ENCODE measurements around the gene NRP2. TPM values are rescaled to one million over a fixed set of nuclear protein-coding genes. Genes with fewer than 3 reads are reported as not detected.

NRP2 gene
- polyA plus RNA-seq, 1 experiment = 114 TPM

DNA sequence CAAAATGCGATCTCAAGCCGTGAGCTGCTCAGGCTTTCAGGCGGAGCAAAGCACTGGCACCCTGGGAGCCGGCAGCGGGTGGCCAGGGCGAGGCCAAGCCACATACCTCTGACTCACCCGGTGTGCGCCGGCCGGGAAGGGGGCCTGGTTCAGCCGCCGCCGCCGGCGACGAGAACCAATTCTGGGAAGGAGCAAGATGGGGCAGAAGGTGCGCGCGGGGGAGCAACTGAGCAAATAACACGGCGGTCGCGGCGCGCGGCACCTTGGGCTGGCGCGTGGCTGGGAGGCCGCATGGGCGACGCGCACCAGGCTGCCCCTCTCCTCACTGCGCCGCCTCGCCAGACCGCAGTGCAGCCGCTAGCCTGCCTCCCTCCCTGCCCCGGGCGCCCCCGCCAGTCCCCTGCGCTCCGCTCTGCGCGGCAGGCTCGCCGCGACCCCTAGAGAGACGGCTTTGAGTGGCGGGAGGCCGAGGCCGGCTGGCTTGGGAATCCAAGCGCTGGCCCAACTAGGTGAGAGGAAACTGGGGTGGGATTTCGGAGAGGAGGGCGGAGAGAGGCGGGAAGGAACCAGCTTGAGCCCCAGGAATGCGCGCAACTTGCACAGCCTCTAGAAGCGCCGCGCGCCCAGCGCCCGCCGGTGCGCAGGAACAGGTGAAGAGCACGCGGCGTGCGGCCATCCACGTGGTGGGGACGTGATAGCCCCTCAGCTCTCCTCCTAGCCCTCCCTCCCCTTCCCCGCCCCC lies 3.2 kb downstream of the NRP2 start:
- no peak for DNase-seq (ENCODE audit: low read depth, low spot score)
- Histone ChIP-seq H3K27ac (ENCODE audit: low read depth, low read length) (peak overlapping the region; percentile 71), H3K27me3 (ENCODE audit: control insufficient read depth, insufficient read depth, low read length) (no peaks in the 10 kb centered on the region), H3K9me3 (ENCODE audit: control insufficient read depth, insufficient read depth, low read length) (no peaks in the 10 kb centered on the region; the same call in 1 of the 2 replicates), H3K4me3 (ENCODE audit: low read depth, low read length) (peak overlapping the region; percentile 70)
- ChIA-PET CTCF (interaction anchor here (0.9 to 1.1 kb wide), 2 partner anchors 33 to 241 kb away, joined by 3 to 4 read pairs; no protein-coding TSS in a partner anchor), POLR2A (interaction anchor here (1.1 to 1.4 kb wide), 3 partner anchors 10 to 46 kb away, joined by 3 to 9 read pairs (median 6); no protein-coding TSS in a partner anchor)
- no peak for TF ChIP-seq CTCF (IDR thresholded peaks at IDR 0.05; ENCODE audit: low read depth, low read length)

DNA sequence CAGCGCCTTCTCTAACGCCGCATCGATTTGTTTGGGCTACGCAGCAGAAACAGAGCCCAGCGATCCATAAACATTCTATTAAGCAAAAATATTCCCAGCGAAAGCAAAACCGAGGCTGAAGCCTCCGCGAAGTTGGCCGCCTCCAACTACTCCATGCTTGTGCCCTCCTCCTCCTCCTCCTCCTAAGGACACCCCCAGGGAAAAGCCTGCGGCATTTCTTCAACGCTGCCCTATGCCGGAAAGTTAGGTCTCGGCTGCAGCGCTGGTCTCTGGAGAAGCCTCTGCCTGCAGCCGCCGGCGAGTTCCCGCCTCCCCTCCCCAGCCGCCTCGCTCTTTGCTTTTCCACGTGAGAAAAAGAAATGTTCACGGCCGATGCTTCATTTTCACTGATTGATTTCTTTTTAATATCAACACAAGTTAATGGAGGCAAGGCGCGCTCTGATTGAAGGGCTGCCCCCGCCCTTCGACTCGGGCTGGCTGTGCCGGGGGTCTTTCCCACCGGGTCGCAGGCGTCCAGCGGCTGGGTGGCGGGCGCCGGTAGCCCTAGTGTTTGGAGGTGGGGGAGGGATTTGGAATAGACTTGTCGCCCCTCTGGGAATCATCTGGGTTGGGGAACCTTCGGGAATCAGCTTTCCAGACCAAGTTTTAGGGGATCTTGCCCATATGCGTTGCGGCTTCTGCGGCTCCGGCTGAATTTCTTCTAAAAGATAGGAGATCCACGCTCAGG lies 3.9 kb downstream of the NRP2 start:
- POLR2A ChIA-PET = interaction anchor here (1.1 to 1.4 kb wide), 3 partner anchors 10 to 45 kb away, joined by 3 to 9 read pairs (median 6); no protein-coding TSS in a partner anchor
- CTCF ChIA-PET = interaction anchor here (0.9 to 1.1 kb wide), 3 partner anchors 32 to 240 kb away, joined by 3 to 4 read pairs (median 4); no protein-coding TSS in a partner anchor
- no peak for TF ChIP-seq CTCF (IDR thresholded peaks at IDR 0.05; ENCODE audit: low read depth, low read length)
- DNase-seq (ENCODE audit: low read depth, low spot score) = no peak
- Histone ChIP-seq H3K9me3 (ENCODE audit: control insufficient read depth, insufficient read depth, low read length) (no peaks in the 10 kb centered on the region; the same call in 1 of the 2 replicates), H3K27me3 (ENCODE audit: control insufficient read depth, insufficient read depth, low read length) (no peaks in the 10 kb centered on the region), H3K27ac (ENCODE audit: low read depth, low read length) (peak overlapping the region; percentile 47), H3K4me3 (ENCODE audit: low read depth, low read length) (peak overlapping the region; percentile 70)

- no peaks in the 10 kb centered on the region for H3K27me3 ChIP-seq (ENCODE audit: control insufficient read depth, insufficient read depth, low read length)
- no peak for DNase-seq (ENCODE audit: low read depth, low spot score)
- H3K4me3 ChIP-seq (ENCODE audit: low read depth, low read length) = peak overlapping the region; percentile 70
- peak; percentile 49 for TF ChIP-seq CTCF (IDR thresholded peaks at IDR 0.05; ENCODE audit: low read depth, low read length)
- POLR2A ChIA-PET = interaction anchor here (0.6 kb wide), 1 partner anchor 37 kb away, joined by 6 read pairs; no protein-coding TSS in a partner anchor
- H3K27ac ChIP-seq (ENCODE audit: low read depth, low read length) = no peak overlapping the region
- H3K9me3 ChIP-seq (ENCODE audit: control insufficient read depth, insufficient read depth, low read length) = no peaks in the 10 kb centered on the region; the same call in 1 of the 2 replicates
- CTCF ChIA-PET = interaction anchor here (0.8 to 2.5 kb wide), 4 partner anchors 46 to 239 kb away, joined by 3 to 9 read pairs (median 4); no protein-coding TSS in a partner anchor
Observed at GRCh38 chr2:205686783-205687640, 4.7 kb downstream of the NRP2 start.

DNA sequence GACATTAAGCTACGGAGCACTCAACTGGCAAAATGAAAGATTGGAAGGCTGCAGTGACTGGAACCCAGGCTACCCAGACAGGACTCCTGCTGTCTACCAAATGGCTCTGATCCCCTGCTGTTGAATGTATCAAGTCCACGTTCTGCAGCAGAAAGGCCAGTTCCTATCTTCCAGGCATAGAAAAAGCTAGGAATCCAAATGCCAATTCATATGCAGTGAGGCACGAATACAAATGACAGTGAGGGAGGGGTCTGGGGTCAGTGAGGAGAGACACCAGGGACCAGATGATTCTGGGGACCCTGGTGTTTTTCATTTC lies 5.3 kb downstream of the NRP2 start:
- TF ChIP-seq CTCF (IDR thresholded peaks at IDR 0.05; ENCODE audit: low read depth, low read length) = no peak
- CTCF ChIA-PET = interaction anchor here (0.8 to 2.5 kb wide), 5 partner anchors 13 to 1427 kb away, joined by 3 to 9 read pairs (median 4); no protein-coding TSS in a partner anchor
- H3K27me3 ChIP-seq (ENCODE audit: control insufficient read depth, insufficient read depth, low read length) = no peaks in the 10 kb centered on the region
- no peak for DNase-seq (ENCODE audit: low read depth, low spot score)
- POLR2A ChIA-PET = interaction anchor here (0.6 kb wide), 1 partner anchor 37 kb away, joined by 6 read pairs; no protein-coding TSS in a partner anchor
- no peak overlapping the region for H3K27ac ChIP-seq (ENCODE audit: low read depth, low read length)
- no peak overlapping the region for H3K4me3 ChIP-seq (ENCODE audit: low read depth, low read length)
- no peaks in the 10 kb centered on the region; the same call in 1 of the 2 replicates for H3K9me3 ChIP-seq (ENCODE audit: control insufficient read depth, insufficient read depth, low read length)

All from AG04450 (cell line).